Fibroblast of villous mesenchyme (primary cell): ENCODE measurements around the gene SNTB2. TPM values are rescaled to one million over a fixed set of nuclear protein-coding genes. Genes with fewer than 3 reads are reported as not detected.

Experiments used
- DNase-seq: peaks from one replicate; pipeline ENCODE4 v3.0.0-alpha.2; 2010; ENCODE audit warnings: low read depth
- H3K4me3 ChIP-seq: 2 replicates; pipeline ENCODE4 v1.5.1; 2011; ENCODE audit warnings: low read depth, mild to moderate bottlenecking, low read length
- total RNA-seq: library from RNA; depleted of rRNA; stranded (reverse); fragments of >200 nt; gene quantifications from 2 replicates; pipeline ENCODE4 v1.2.3, GENCODE V29; 2012
- TF ChIP-seq, protein P1 (sequence below): IDR thresholded peaks from 2 replicates; pipeline ENCODE4 v1.5.1; 2012; ENCODE audit warnings: low read depth, mild to moderate bottlenecking, low read length; ENCODE audit not compliant: insufficient read depth

Gene SNTB2
- total RNA-seq, 1 donor, result 73.4 TPM

DNA sequence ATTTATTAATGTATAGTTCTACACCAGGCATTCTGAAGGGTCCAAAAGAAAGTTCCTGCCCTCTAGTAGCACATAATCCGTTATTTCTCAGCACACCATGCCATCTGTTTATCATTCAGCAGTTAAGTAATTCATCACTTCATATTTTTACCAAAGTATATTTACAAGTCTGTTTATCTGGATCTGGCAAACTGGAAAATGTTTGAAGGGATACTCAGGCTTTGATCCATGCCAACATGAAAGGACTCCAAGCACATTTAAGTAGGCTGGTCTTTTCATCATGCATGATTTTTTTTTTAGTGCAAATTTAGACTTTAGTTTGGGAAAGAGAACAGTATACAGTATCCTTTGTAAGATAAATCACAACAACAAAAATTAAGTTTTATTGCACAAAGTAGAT lies 120.1 kb downstream of the SNTB2 start:
- DNase-seq, result no peak
- H3K4me3 ChIP-seq, result no peak overlapping the region
- TF ChIP-seq, protein P1, sequence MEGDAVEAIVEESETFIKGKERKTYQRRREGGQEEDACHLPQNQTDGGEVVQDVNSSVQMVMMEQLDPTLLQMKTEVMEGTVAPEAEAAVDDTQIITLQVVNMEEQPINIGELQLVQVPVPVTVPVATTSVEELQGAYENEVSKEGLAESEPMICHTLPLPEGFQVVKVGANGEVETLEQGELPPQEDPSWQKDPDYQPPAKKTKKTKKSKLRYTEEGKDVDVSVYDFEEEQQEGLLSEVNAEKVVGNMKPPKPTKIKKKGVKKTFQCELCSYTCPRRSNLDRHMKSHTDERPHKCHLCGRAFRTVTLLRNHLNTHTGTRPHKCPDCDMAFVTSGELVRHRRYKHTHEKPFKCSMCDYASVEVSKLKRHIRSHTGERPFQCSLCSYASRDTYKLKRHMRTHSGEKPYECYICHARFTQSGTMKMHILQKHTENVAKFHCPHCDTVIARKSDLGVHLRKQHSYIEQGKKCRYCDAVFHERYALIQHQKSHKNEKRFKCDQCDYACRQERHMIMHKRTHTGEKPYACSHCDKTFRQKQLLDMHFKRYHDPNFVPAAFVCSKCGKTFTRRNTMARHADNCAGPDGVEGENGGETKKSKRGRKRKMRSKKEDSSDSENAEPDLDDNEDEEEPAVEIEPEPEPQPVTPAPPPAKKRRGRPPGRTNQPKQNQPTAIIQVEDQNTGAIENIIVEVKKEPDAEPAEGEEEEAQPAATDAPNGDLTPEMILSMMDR, result no peak

DNA sequence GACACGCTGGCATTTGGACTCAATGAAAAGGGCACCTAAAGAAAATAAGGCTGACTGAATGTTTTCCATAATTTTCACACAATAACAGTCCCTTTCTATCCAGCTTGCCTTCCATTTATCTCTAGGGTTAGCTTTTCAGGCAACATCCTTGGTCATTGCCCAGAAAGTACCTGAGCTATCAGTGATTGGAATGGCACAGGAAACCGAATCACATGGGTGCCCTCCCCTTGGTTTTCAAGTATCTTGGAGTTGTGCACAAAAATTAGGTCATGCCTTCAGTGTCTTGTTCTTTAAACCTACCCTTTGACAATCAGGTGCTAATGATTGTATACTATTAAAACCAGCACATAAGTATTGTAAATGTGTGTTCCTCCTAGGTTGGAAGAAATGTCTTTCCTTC lies 120.9 kb downstream of the SNTB2 start:
- no peak for DNase-seq
- TF ChIP-seq, protein P1, result no peak
- H3K4me3 ChIP-seq, result no peak overlapping the region

DNA sequence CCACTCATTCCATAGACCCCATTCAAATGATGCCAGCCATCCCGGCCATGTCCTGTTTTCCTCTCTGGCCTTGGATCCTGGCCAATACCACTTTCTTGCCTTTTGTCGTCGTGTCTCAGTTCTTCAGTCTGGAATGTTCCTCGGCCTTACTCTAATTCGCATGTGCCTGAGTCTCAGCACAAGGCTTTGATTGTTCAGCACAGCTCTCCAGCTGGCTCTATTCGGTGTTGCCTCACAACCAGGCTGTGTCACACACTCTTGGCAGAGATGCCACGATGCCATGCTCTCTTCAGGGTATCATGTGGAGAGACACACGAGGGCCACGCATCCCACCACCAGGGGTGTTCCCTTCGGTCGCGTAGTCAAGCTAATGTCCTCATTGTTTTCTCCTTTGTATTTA lies 122.4 kb downstream of the SNTB2 start:
- TF ChIP-seq, protein P1, result no peak
- no peak for DNase-seq
- no peak overlapping the region for H3K4me3 ChIP-seq

DNA sequence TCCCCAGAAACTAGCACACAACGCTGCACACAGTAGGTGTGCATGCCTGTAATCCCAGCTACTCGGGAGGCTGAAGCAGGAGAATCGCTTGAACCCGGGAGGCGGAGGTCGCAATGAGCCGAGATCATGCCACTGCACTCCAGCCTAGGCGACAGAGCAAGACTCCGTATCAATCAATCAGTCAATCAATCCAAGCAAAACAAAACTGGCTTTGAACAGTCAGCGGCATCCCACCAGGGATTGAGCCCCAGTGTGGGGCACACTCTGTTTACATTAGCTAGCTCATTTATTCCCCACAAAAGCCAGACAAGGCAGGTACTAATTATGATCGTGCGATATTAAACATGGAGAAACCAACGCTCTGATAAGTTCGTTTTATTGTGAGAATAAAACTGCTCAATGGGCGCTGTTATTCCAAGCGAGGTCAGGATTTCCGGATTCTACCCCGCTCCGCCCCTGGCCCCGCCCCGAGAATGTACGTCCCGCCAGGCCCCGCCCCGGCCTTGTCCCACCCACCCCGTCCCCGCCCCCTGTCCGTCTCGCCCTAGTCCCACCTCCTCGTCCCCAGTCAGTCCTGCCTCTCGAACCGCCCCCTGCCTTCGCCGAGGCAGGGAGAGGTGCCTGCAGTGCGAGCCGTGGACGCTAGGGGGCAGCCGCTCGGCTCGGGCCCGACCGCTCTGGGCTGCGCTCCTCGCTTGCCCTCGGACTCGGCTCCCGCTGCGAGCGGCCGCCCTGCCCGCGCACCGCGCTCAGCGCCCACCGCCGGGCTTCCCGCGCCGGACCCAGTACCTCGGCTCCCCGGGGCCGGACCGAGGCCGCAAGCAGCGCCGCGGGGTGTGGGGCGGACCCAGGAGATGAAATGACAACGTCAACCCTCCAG lies 123.9 kb downstream of the SNTB2 start, which contains the start of gene VPS4A:
TSS of gene VPS4A (plus strand) at position 698 of the 880 bp plus-strand sequence. CDS start at position 860, 162 bp downstream.
- peak within 1 kb of the TSS; percentile 85 for H3K4me3 ChIP-seq
- peak; percentile 97 for DNase-seq
- TF ChIP-seq, protein P1, result peak; percentile 74

DNA sequence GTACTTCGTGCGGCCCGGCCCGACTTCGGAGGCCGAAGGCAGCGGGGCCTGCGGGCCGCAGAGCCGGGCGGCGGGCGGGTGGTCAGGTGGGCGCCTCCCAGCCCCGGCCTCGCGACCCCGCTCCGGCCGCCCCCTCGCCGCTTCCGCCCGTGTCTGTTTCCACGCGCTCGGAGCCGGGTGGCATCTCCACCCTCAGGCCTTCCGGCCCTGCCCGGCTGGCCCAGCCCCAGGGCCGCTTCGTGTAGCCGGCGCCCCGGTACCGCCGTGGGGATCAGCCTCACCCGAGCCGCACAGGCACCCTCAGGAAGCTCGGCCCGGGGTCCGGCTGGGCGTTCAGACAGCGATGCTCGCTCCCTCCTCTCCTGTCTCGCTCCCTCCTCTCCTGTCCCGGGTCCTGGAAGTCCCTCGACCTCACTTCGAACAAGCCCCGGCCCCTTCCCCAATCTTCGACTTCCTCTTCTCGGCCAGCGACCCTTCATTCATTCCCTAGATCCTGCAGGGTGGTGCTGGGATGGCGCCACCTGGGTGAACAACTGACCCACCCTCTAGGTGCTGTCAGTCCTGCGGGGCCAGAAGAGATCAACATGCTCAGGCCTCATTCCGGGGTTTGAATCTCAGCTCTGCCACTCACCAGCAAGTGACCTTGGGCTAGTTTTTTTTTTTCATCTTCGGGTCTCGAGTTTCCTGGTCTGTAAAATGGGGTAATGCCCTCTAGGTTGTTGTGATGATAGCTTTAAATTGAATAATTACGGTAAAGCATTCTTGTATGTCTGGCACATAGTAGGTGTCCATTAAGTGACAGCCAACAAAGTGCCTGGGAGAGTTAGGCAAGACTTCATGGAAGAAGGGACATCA lies 124.8 kb downstream of the SNTB2 start:
- DNase-seq, result peak; percentile 24
- TF ChIP-seq, protein P1, result peak; percentile 2

DNA sequence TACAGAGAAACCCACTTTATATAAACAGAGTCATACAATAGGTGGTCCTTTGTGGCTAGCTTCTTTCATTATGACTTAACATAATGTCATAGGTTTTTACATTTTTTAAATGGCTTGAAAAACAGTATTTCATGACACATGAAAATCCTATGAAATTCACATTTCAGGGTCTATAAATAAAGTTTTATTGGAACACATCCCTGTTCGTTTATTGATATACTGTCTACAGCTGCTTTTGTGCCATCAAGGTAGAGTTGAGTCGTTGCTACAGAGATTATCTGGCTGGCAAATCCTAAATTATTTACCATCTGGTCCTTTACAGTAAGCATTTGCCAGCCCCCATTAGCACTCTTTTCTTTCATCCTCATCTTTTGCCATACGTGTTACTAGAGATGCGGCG lies 126.5 kb downstream of the SNTB2 start:
- DNase-seq, result no peak
- no peak overlapping the region for H3K4me3 ChIP-seq
- TF ChIP-seq, protein P1, result no peak

More for the DNA sequence above, 124.8 kb downstream of the SNTB2 start:
- H3K4me3 ChIP-seq, result peak overlapping the region; percentile 85
